HG03520 (cell line): ENCODE measurements around the gene ZNF236.

ENCODE experiments used
- ATAC-seq: cut with Tn5 transposase; IDR thresholded peaks from one replicate; pipeline ENCODE4 v1.9.1; 2021; ENCODE audit warnings: mild to moderate bottlenecking, moderate library complexity; ENCODE audit not compliant: unreplicated experiment

The ZNF236 gene

GRCh38 chr18:77019641-77020040 lies 197.3 kb downstream of the ZNF236 start:
- no peak for ATAC-seq
